ENCODE results near the gene ISLR.

The ISLR gene

DNA sequence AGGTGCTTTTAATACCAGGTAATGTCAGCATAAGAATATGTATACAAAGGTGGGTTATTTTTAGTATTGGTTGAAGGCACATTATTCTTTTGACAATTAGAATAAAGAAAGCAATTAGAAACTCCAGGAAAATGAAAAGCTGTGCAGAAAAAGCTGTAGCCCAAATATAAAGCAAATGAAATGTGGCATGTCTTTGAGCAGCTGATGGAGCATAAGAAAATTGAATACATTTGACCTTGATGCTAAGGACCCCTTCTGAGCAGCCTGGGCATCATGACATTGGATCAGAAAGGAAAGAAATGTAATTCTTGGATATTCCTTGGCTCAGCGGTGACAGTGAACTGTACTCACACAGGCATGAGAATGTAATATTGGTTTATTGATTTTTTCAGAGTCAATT lies 8.0 kb upstream of the ISLR start:
- Histone ChIP-seq H3K27ac (ENCODE audit: low read length) (no peak overlapping the region), H3K9me3 (ENCODE audit: insufficient read depth, low read depth, low read length) (no peaks in the 10 kb centered on the region), H3K4me3 (ENCODE audit: low read length) (no peak overlapping the region), H3K27me3 (ENCODE audit: insufficient read depth, low read length) (no peaks in the 10 kb centered on the region), H3K9ac (ENCODE audit: low read depth, low read length) (no peak overlapping the region), H3K36me3 (ENCODE audit: insufficient read depth, low read depth, low read length) (no peaks in the 10 kb centered on the region), H3K4me1 (ENCODE audit: insufficient read depth, low read length) (no peaks in the 10 kb centered on the region)

- Histone ChIP-seq H3K27ac (ENCODE audit: low read length) (no peak overlapping the region), H3K4me3 (ENCODE audit: low read length) (no peak overlapping the region), H3K9me3 (ENCODE audit: insufficient read depth, low read depth, low read length) (no peaks in the 10 kb centered on the region), H3K36me3 (ENCODE audit: insufficient read depth, low read depth, low read length) (no peaks in the 10 kb centered on the region), H3K9ac (ENCODE audit: low read depth, low read length) (no peak overlapping the region), H3K4me1 (ENCODE audit: insufficient read depth, low read length) (no peaks in the 10 kb centered on the region), H3K27me3 (ENCODE audit: insufficient read depth, low read length) (no peaks in the 10 kb centered on the region)
Observed at GRCh38 chr15:74167891-74168331, 5.6 kb upstream of the ISLR start.

DNA sequence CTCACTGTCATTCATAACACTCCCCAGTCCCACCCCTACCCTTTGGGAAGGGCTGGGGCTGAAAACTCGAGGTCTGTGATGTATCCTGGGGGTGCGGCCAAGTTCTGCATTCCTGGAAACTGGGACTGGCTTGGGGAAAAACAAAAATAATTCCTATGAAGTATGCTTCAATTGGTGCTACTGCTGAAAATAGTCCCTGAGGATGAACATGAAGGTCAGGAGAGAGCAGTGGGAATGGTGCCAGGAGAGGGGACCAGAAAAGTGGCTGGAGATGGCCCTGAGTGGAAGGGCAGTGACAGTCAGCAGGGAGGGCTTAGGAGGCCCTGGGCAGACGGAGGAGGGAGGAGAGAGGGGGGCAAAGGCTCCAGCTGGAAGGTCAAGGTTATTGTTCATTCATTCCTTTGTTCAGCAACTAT lies 4.8 kb upstream of the ISLR start:
- no peaks in the 10 kb centered on the region for H3K9me3 ChIP-seq (ENCODE audit: insufficient read depth, low read depth, low read length)
- no peaks in the 10 kb centered on the region for H3K27me3 ChIP-seq (ENCODE audit: insufficient read depth, low read length)

GRCh38 chr15:74170071-74170844 lies 3.3 kb upstream of the ISLR start:
- Histone ChIP-seq H3K4me1 (ENCODE audit: insufficient read depth, low read length) (peaks cover 7% of the 10 kb centered on the region; the same call in 1 of the 2 replicates), H3K27me3 (ENCODE audit: insufficient read depth, low read length) (no peaks in the 10 kb centered on the region), H3K9ac (ENCODE audit: low read depth, low read length) (no peak overlapping the region), H3K27ac (ENCODE audit: low read length) (no peak overlapping the region), H3K9me3 (ENCODE audit: insufficient read depth, low read depth, low read length) (no peaks in the 10 kb centered on the region), H3K4me3 (ENCODE audit: low read length) (no peak overlapping the region), H3K36me3 (ENCODE audit: insufficient read depth, low read depth, low read length) (no peaks in the 10 kb centered on the region)

More for the DNA sequence above, 4.8 kb upstream of the ISLR start:
- Histone ChIP-seq H3K27ac (ENCODE audit: low read length) (no peak overlapping the region), H3K36me3 (ENCODE audit: insufficient read depth, low read depth, low read length) (no peaks in the 10 kb centered on the region), H3K4me3 (ENCODE audit: low read length) (no peak overlapping the region), H3K9ac (ENCODE audit: low read depth, low read length) (no peak overlapping the region), H3K4me1 (ENCODE audit: insufficient read depth, low read length) (peaks cover 5% of the 10 kb centered on the region; the same call in 1 of the 2 replicates)

GRCh38 chr15:74170875-74171578 lies 2.5 kb upstream of the ISLR start:
- no peak overlapping the region for H3K9ac ChIP-seq (ENCODE audit: low read depth, low read length)
- H3K4me1 ChIP-seq (ENCODE audit: insufficient read depth, low read length): peaks cover 7% of the 10 kb centered on the region; the same call in 1 of the 2 replicates
- no peak overlapping the region for H3K27ac ChIP-seq (ENCODE audit: low read length)
- H3K4me3 ChIP-seq (ENCODE audit: low read length): no peak overlapping the region
- no peaks in the 10 kb centered on the region for H3K27me3 ChIP-seq (ENCODE audit: insufficient read depth, low read length)
- H3K9me3 ChIP-seq (ENCODE audit: insufficient read depth, low read depth, low read length): no peaks in the 10 kb centered on the region
- no peaks in the 10 kb centered on the region for H3K36me3 ChIP-seq (ENCODE audit: insufficient read depth, low read depth, low read length)

DNA sequence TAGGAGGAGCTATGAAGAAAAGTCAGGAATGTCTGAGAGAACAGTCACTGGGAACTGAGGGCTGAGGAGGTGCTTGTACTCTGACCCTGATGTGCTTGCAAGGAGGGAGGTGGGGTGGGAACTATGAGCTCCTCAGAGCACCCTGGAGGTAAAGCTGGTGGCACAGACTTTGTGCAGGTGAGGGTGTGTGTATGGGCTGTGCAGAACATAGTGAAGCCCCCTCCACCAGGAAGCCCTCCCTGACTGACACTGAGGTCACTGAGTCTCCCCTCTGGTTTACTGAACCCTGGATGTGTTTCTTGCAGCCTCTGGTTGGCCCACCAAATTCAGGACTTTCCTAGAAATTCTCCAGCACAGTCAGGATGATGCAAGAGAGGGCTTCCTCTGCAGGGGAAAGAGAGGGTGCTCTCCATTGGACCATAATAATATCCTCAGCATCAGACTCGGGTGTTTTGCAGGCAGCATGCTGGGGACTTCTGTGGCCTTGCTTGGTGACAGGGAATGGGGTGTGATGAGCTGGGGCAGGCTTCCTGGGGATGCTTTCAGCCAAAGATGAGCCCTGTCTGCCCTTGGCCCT lies 1.5 kb upstream of the ISLR start:
- peaks cover 11% of the 10 kb centered on the region; the same call in 1 of the 2 replicates for H3K4me1 ChIP-seq (ENCODE audit: insufficient read depth, low read length)
- no peaks in the 10 kb centered on the region for H3K36me3 ChIP-seq (ENCODE audit: insufficient read depth, low read depth, low read length)
- no peaks in the 10 kb centered on the region for H3K9me3 ChIP-seq (ENCODE audit: insufficient read depth, low read depth, low read length)
- H3K4me3 ChIP-seq (ENCODE audit: low read length): no peak overlapping the region
- H3K9ac ChIP-seq (ENCODE audit: low read depth, low read length): no peak overlapping the region
- no peaks in the 10 kb centered on the region for H3K27me3 ChIP-seq (ENCODE audit: insufficient read depth, low read length)
- H3K27ac ChIP-seq (ENCODE audit: low read length): no peak overlapping the region

- Histone ChIP-seq H3K27ac (ENCODE audit: low read length) (no peak overlapping the region), H3K27me3 (ENCODE audit: insufficient read depth, low read length) (no peaks in the 10 kb centered on the region), H3K36me3 (ENCODE audit: insufficient read depth, low read depth, low read length) (no peaks in the 10 kb centered on the region), H3K9me3 (ENCODE audit: insufficient read depth, low read depth, low read length) (no peaks in the 10 kb centered on the region), H3K9ac (ENCODE audit: low read depth, low read length) (no peak overlapping the region), H3K4me1 (ENCODE audit: insufficient read depth, low read length) (peaks cover 11% of the 10 kb centered on the region; the same call in 1 of the 2 replicates), H3K4me3 (ENCODE audit: low read length) (no peak overlapping the region)
Observed at GRCh38 chr15:74172701-74173379, 670 bp upstream of the ISLR start.

GRCh38 chr15:74174219-74174957 lies 878 bp downstream of the ISLR start:
- H3K4me3 ChIP-seq (ENCODE audit: low read length): no peak overlapping the region

GRCh38 chr15:74174958-74175253 lies 1.4 kb downstream of the ISLR start:
- no peaks in the 10 kb centered on the region for H3K9me3 ChIP-seq (ENCODE audit: insufficient read depth, low read depth, low read length)
- H3K9ac ChIP-seq (ENCODE audit: low read depth, low read length): no peak overlapping the region
- no peaks in the 10 kb centered on the region for H3K36me3 ChIP-seq (ENCODE audit: insufficient read depth, low read depth, low read length)
- no peaks in the 10 kb centered on the region for H3K27me3 ChIP-seq (ENCODE audit: insufficient read depth, low read length)
- no peak overlapping the region for H3K4me3 ChIP-seq (ENCODE audit: low read length)
- H3K4me1 ChIP-seq (ENCODE audit: insufficient read depth, low read length): peaks cover 11% of the 10 kb centered on the region; the same call in 1 of the 2 replicates
- no peak overlapping the region for H3K27ac ChIP-seq (ENCODE audit: low read length)

More at GRCh38 chr15:74174219-74174957, 878 bp downstream of the ISLR start:
- no peak overlapping the region for H3K27ac ChIP-seq (ENCODE audit: low read length)
- no peaks in the 10 kb centered on the region for H3K9me3 ChIP-seq (ENCODE audit: insufficient read depth, low read depth, low read length)
- peaks cover 11% of the 10 kb centered on the region; the same call in 1 of the 2 replicates for H3K4me1 ChIP-seq (ENCODE audit: insufficient read depth, low read length)
- H3K36me3 ChIP-seq (ENCODE audit: insufficient read depth, low read depth, low read length): no peaks in the 10 kb centered on the region
- H3K9ac ChIP-seq (ENCODE audit: low read depth, low read length): no peak overlapping the region
- no peaks in the 10 kb centered on the region for H3K27me3 ChIP-seq (ENCODE audit: insufficient read depth, low read length)

GRCh38 chr15:74175271-74176191 lies 2.0 kb downstream of the ISLR start:
- H3K27me3 ChIP-seq (ENCODE audit: insufficient read depth, low read length): no peaks in the 10 kb centered on the region
- H3K27ac ChIP-seq (ENCODE audit: low read length): no peak overlapping the region
- H3K9ac ChIP-seq (ENCODE audit: low read depth, low read length): no peak overlapping the region
- no peaks in the 10 kb centered on the region for H3K36me3 ChIP-seq (ENCODE audit: insufficient read depth, low read depth, low read length)
- H3K4me1 ChIP-seq (ENCODE audit: insufficient read depth, low read length): peaks cover 11% of the 10 kb centered on the region; the same call in 1 of the 2 replicates
- H3K9me3 ChIP-seq (ENCODE audit: insufficient read depth, low read depth, low read length): no peaks in the 10 kb centered on the region
- H3K4me3 ChIP-seq (ENCODE audit: low read length): no peak overlapping the region
